ENCODE measurements around the gene TOP1.

- TF ChIP-seq CTCF (IDR thresholded peaks at IDR 0.05) (no peak), EZH2 (IDR thresholded peaks at IDR 0.05) (no peak)
Measured at GRCh38 chr20:41006936-41007474, 21.6 kb upstream of the TOP1 start.

Measured in neural progenitor cell (in vitro differentiated cells).